K562 (cell line): ENCODE results near the gene HLA-DMB. TPM values are rescaled to one million over a fixed set of nuclear protein-coding genes. Genes with fewer than 3 reads are reported as not detected.

ENCODE experiments used
- CHD1 ChIP-seq: fragments of 200-600 bp; sonication (generic); IDR thresholded peaks from one replicate; pipeline ENCODE4 v1.6.1; 2012; ENCODE audit warnings: mild to moderate bottlenecking, moderate library complexity, low read length, inconsistent platforms
- CREB1 ChIP-seq, 2 experiments: sonication (generic) in 1 of 2; formaldehyde crosslinking in 1 of 2; IDR thresholded peaks; 2 replicates each; pipeline versions ENCODE4 v1.6.1 to v1.8.0; 2012 to 2022; ENCODE audit warnings: inconsistent platforms in 1 of 2, mild to moderate bottlenecking in 1 of 2, missing genetic modification reagents in 1 of 2, moderate library complexity in 1 of 2
- GABPB2 ChIP-seq: fragments of 250-450 bp; sonication (Bioruptor Pico); conservative IDR thresholded peaks from 2 replicates; pipeline ENCODE4 v1.5.1; 2021; ENCODE audit warnings: mild to moderate bottlenecking
- HMBOX1 ChIP-seq: sonication (generic); IDR thresholded peaks from 2 replicates; pipeline ENCODE4 v1.6.1; 2016
- NR2F6 ChIP-seq: fragments of 450-650 bp; formaldehyde crosslinking; IDR thresholded peaks from 2 replicates; pipeline ENCODE4 v1.4.0; 2020; ENCODE audit warnings: mild to moderate bottlenecking
- TAF7 ChIP-seq: fragments of 450-650 bp; IDR thresholded peaks from 2 replicates; pipeline ENCODE4 v1.6.1; 2016; ENCODE audit warnings: missing genetic modification characterization, missing compliant biosample characterization
- TRIM25 ChIP-seq: fragments of 450-650 bp; IDR thresholded peaks from 2 replicates; pipeline ENCODE4 v1.7.0; 2016; ENCODE audit warnings: borderline replicate concordance
- ZMIZ1 ChIP-seq, 2 experiments: fragments of 150-350 bp in 1 of 2; IDR thresholded peaks; 2 replicates each; pipeline ENCODE4 v1.6.1; 2012 to 2016; ENCODE audit warnings: low read depth in 2 of 2, low read length in 2 of 2, mild to moderate bottlenecking in 1 of 2, moderate library complexity in 1 of 2
- ZNF253 ChIP-seq: fragments of 250-450 bp; sonication (Bioruptor Pico); conservative IDR thresholded peaks from 2 replicates; pipeline ENCODE4 v1.6.1; 2021; ENCODE audit warnings: mild to moderate bottlenecking
- ZNF347 ChIP-seq: fragments of 450-650 bp; formaldehyde crosslinking; IDR thresholded peaks from 2 replicates; pipeline ENCODE4 v1.4.0; 2020; ENCODE audit warnings: low read depth, mild to moderate bottlenecking, moderate library complexity
- ZNF76 ChIP-seq: fragments of 250-450 bp; sonication (Bioruptor Pico); IDR thresholded peaks from 2 replicates; pipeline ENCODE4 v1.4.0; 2020; ENCODE audit warnings: mild to moderate bottlenecking, moderate library complexity, borderline replicate concordance
- polyA plus RNA-seq, 8 experiments: library from polyadenylated mRNA; depleted of rRNA in 4 of 8; stranded (reverse) in 5 of 8; unstranded in 3 of 8; fragments of >200 nt; fragmentation: Nextera tagmentation in 2 of 8; fragmentation: Illumina TruSeq in 1 of 8; extraction: Ambion mirVana in 2 of 8; extraction: Trizol in 1 of 8; gene quantifications; 2 replicates each; pipeline versions ENCODE4 v1.2.1 to v1.2.3, GENCODE V29; 2011 to 2014; ENCODE audit warnings: inconsistent platforms in 1 of 8, missing spikeins in 1 of 8
- total RNA-seq, 7 experiments: library from RNA; depleted of rRNA in 6 of 7; stranded (reverse); fragments of >200 nt in 6 of 7; fragmentation: Illumina TruSeq in 2 of 7; extraction: Trizol in 2 of 7; gene quantifications; 2 replicates each; pipeline versions ENCODE4 v1.2.1 to v1.2.3, GENCODE V29; 2011 to 2021; ENCODE audit warnings: low replicate concordance in 1 of 7
- TF ChIP-seq, protein P1 (sequence below): fragments of 250-450 bp; sonication (Bioruptor Pico); IDR thresholded peaks from 2 replicates; pipeline ENCODE4 v1.5.0; 2020; ENCODE audit warnings: mild to moderate bottlenecking, borderline replicate concordance
- TF ChIP-seq, protein P2 (sequence below), 2 experiments: fragments of 450-650 bp; IDR thresholded peaks; 2 replicates each; pipeline ENCODE4 v1.6.1; 2016

The HLA-DMB gene
- total and polyA plus RNA-seq, 9 of the 15 experiments (the other 6 are each of a cell fraction or from before 2014, with no cell fraction given) = 0.38 TPM; not detected in 8

DNA sequence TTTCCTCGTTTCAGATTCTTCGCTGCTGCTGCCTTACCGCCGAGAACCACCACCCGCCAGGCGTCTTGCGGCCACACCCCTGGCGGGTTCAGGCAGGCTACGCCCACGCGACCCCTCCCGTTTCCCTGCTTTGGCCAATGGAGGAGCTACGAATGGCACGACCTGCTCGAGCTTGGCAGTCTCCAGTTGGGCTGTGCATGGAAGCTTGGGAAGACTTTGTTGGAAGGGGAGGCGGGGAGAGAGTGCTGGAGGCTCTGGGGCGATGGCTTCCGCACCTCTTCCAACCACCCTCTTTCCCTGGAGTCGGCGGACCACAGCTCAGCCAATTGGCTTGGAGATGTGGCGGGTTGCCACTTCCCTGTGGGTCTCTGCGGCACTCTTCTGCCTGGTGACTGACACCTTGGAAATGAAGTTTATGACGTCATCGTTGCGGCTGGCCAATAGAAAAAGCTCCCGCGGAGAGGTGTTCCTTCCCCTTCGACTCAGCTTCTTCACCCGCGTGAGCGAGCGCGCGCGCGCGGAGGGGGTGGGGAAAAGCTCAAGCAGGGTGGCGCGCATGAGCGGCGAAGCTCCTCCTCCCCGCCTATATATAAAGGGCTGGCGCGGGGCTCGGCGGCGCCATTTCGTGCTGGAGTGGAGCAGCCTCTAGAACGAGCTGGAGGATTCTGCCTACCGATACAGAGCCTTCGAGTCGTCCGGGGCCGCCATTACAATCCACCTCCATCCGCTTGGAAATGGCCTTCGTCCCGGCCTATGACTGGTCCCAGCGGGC, 30.9 kb upstream of the HLA-DMB start (continued):
- TF ChIP-seq ZMIZ1 (IDR thresholded peaks at IDR 0.05; ENCODE audit: low read depth in 2 of 2, low read length in 2 of 2) = peak in 1 of 2 experiments; percentile 95; a peak in 2 of 4 replicates
- 0 out of 2 replicates have a peak, but pooled peaks have one; percentile 77 for TF ChIP-seq ZNF347 (CRISPR knock-in tag)
- peak; percentile 99 for TF ChIP-seq TAF7 (tag)
- TF ChIP-seq HMBOX1 = no peak; the same call in 1 of the 2 replicates
- TF ChIP-seq ZNF253 (CRISPR knock-in tag) = peak; percentile 66; the same call in 1 of the 2 replicates
- TF ChIP-seq CHD1 = no peak
- peak; percentile 85 for TF ChIP-seq CREB1 (IDR thresholded peaks at IDR 0.05)
- TF ChIP-seq CREB1 (CRISPR knock-in tag; IDR thresholded peaks at IDR 0.05) = peak; percentile 94
- TF ChIP-seq, protein P1, sequence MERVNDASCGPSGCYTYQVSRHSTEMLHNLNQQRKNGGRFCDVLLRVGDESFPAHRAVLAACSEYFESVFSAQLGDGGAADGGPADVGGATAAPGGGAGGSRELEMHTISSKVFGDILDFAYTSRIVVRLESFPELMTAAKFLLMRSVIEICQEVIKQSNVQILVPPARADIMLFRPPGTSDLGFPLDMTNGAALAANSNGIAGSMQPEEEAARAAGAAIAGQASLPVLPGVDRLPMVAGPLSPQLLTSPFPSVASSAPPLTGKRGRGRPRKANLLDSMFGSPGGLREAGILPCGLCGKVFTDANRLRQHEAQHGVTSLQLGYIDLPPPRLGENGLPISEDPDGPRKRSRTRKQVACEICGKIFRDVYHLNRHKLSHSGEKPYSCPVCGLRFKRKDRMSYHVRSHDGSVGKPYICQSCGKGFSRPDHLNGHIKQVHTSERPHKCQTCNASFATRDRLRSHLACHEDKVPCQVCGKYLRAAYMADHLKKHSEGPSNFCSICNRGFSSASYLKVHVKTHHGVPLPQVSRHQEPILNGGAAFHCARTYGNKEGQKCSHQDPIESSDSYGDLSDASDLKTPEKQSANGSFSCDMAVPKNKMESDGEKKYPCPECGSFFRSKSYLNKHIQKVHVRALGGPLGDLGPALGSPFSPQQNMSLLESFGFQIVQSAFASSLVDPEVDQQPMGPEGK (CRISPR knock-in tag) = peak; percentile 17; the same call in 1 of the 2 replicates
- TF ChIP-seq ZNF76 (CRISPR knock-in tag) = peak; percentile 95
- TF ChIP-seq TRIM25 = no peak
- TF ChIP-seq, protein P2, sequence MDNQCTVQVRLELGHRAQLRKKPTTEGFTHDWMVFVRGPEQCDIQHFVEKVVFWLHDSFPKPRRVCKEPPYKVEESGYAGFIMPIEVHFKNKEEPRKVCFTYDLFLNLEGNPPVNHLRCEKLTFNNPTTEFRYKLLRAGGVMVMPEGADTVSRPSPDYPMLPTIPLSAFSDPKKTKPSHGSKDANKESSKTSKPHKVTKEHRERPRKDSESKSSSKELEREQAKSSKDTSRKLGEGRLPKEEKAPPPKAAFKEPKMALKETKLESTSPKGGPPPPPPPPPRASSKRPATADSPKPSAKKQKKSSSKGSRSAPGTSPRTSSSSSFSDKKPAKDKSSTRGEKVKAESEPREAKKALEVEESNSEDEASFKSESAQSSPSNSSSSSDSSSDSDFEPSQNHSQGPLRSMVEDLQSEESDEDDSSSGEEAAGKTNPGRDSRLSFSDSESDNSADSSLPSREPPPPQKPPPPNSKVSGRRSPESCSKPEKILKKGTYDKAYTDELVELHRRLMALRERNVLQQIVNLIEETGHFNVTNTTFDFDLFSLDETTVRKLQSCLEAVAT (IDR thresholded peaks at IDR 0.05) = peak in 1 of 2 experiments; percentile 78; a peak in 1 of 4 replicates
- TF ChIP-seq GABPB2 (CRISPR knock-in tag) = no peak; the same call in 1 of the 2 replicates
- TF ChIP-seq NR2F6 (CRISPR knock-in tag) = no peak; the same call in 1 of the 2 replicates
